Muscle layer of duodenum (tissue), 2 donors: Measurements from ENCODE around the gene MAGI1.

Experiments
- H3K27ac ChIP-seq: one replicate; pipeline ENCODE4 v1.7.0; 2013; ENCODE audit warnings: mild to moderate bottlenecking, low read length
- H3K27me3 ChIP-seq: one replicate; pipeline ENCODE4 v1.7.0; 2013; ENCODE audit warnings: low read depth, mild to moderate bottlenecking, control low read depth, low read length
- H3K36me3 ChIP-seq, 2 donors: one replicate each; pipeline ENCODE4 v1.7.0; 2013; ENCODE audit warnings: low read length in 2 of 2, control low read depth in 1 of 2, mild to moderate bottlenecking in 1 of 2; ENCODE audit not compliant: insufficient read depth in 2 of 2, control insufficient read depth in 1 of 2
- H3K4me1 ChIP-seq, 2 donors: one replicate each; pipeline ENCODE4 v1.7.0; 2013; ENCODE audit warnings: low read length in 2 of 2, mild to moderate bottlenecking in 2 of 2, control low read depth in 1 of 2, moderate library complexity in 1 of 2; ENCODE audit not compliant: insufficient read depth in 2 of 2, control insufficient read depth in 1 of 2
- H3K4me3 ChIP-seq, 2 donors: one replicate each; pipeline ENCODE4 v1.7.0; 2013; ENCODE audit warnings: low read length in 2 of 2, low read depth in 1 of 2, mild to moderate bottlenecking in 1 of 2
- H3K9me3 ChIP-seq, 2 donors: one replicate each; pipeline ENCODE4 v1.7.0; 2013; ENCODE audit warnings: low read length in 2 of 2, control low read depth in 1 of 2, mild to moderate bottlenecking in 1 of 2; ENCODE audit not compliant: control insufficient read depth in 1 of 2
- donor health status: healthy.

MAGI1 gene

GRCh38 chr3:65408531-65409175, 630.1 kb downstream of the MAGI1 start:
- Histone ChIP-seq H3K4me1 (peaks cover 0 to 7% of the 10 kb centered on the region in 2 donors), H3K27ac (no peak overlapping the region), H3K27me3 (no peaks in the 10 kb centered on the region), H3K9me3 (no peaks in the 10 kb centered on the region), H3K4me3 (no peak overlapping the region), H3K36me3 (no peaks in the 10 kb centered on the region)

DNA sequence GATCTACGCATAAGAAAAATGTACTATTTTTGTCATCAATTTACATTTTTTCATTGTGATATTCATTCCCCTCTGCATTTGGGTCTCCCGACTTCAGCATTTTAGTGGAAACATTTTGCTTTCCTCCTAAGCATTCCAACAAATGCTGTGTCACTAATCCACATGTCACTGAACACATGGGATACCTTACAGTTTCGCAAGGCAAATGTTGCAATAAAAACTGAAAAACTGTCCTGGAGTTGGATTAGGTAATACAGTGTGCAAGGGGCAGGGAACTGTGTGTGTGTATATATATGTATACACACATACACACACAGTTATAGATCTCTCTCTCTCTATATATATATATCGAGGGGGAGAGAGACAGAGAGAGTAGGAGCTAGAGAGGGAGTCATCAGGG, 632.2 kb downstream of the MAGI1 start:
- peaks cover 0 to 3% of the 10 kb centered on the region in 2 donors for H3K4me1 ChIP-seq
- no peak overlapping the region for H3K27ac ChIP-seq
- no peak overlapping the region for H3K4me3 ChIP-seq
- H3K36me3 ChIP-seq, result no peaks in the 10 kb centered on the region
- no peaks in the 10 kb centered on the region for H3K27me3 ChIP-seq
- no peaks in the 10 kb centered on the region for H3K9me3 ChIP-seq

DNA sequence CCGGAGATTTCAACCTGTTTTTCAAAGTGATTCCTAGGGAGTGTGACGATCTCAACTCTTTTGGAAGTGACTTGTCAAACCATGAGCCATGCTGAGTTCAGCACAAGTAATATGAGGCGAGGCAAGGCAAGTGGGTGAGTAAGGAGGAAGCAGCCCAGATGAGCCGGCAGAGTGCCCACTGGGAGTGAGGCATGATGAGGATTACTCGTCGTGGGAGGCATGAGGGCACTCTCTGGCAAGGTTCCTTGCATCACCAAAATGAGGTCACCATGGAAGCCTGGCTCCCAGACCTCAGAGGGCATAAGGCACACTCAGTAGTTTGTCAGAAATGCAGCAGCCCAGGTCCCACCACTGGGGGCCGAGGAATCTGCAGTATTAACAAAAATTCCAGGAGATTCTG, 636.1 kb downstream of the MAGI1 start:
- H3K36me3 ChIP-seq, result no peaks in the 10 kb centered on the region
- no peaks in the 10 kb centered on the region for H3K27me3 ChIP-seq
- H3K4me1 ChIP-seq, result peaks cover 0 to 3% of the 10 kb centered on the region in 2 donors
- H3K9me3 ChIP-seq, result no peaks in the 10 kb centered on the region
- H3K27ac ChIP-seq, result no peak overlapping the region
- no peak overlapping the region for H3K4me3 ChIP-seq

DNA sequence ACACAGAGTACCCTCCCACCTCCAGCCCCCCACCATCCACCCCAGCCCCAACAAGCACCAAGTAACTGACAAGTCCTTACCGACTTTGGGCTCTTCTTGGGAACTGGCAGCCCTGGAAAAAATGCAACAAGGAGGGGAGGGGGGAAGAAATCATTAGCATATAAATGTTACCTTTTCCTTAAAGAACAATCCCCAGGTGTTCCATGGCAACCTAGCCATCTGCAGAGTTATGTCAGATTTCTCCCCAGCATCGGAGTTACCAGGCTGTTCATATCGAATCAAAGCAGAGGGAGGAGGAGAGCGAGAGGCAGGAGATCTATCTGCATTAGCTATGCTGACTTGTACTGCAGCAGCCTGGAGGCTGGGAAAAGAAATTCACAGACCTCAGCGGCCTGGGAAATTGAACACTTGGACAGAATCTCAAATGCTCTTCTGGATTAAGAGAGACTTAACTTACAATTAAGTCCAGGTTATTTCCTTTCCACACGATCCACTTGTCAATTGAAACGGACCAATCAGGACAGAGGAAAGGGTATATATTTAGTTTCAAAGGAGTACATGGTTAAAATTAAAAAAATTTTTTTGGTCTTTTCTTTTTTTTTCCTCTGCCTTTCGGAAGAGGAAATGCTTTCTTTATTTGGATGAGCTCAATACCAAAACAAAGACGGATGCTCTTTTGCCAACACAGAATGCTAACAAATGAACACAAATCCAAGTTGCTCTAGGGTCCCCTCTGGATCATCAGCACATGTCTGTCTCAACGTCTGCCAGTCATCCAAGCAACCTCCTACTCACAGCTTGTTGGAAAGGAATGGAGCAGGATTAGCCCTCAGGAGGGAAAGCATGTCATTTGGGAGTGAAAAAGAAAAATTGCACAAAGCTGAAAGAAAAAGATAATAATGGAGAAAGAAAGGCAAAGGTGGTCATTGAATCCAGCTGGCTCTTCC, 637.1 kb downstream of the MAGI1 start:
- Histone ChIP-seq H3K27me3 (no peaks in the 10 kb centered on the region), H3K4me3 (no peak overlapping the region), H3K4me1 (peaks cover 0 to 3% of the 10 kb centered on the region in 2 donors), H3K36me3 (no peaks in the 10 kb centered on the region), H3K27ac (no peak overlapping the region), H3K9me3 (no peaks in the 10 kb centered on the region)

GRCh38 chr3:65400899-65401298, 637.8 kb downstream of the MAGI1 start:
- peaks cover 0 to 3% of the 10 kb centered on the region in 2 donors for H3K4me1 ChIP-seq
- H3K9me3 ChIP-seq, result no peaks in the 10 kb centered on the region
- H3K27me3 ChIP-seq, result no peaks in the 10 kb centered on the region
- no peak overlapping the region for H3K4me3 ChIP-seq
- H3K27ac ChIP-seq, result no peak overlapping the region
- H3K36me3 ChIP-seq, result no peaks in the 10 kb centered on the region

DNA sequence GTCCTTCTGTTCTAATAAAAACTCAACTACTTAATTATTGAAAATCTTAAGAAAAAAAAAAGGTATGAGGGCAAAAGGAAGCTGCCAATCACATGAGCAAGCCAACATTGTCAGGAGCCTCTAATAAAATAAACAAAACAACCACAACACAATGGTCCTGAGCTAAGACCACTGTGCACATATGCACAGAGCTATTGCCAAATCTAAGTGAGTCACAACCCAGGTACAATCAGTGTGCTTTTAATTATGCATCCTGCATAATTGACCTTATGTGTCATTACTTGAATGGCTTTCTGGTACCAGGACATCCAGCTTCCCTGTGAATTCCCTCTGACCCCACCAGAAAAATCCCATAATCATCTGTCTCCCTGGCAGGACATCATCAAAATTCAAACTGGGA, 639.8 kb downstream of the MAGI1 start:
- Histone ChIP-seq H3K36me3 (no peaks in the 10 kb centered on the region), H3K27ac (no peak overlapping the region), H3K27me3 (no peaks in the 10 kb centered on the region), H3K9me3 (no peaks in the 10 kb centered on the region), H3K4me1 (peaks cover 0 to 3% of the 10 kb centered on the region in 2 donors), H3K4me3 (no peak overlapping the region)

GRCh38 chr3:65396078-65396477, 642.6 kb downstream of the MAGI1 start:
- H3K4me1 ChIP-seq, result no peaks in the 10 kb centered on the region
- H3K27ac ChIP-seq, result no peak overlapping the region
- no peaks in the 10 kb centered on the region for H3K27me3 ChIP-seq
- no peaks in the 10 kb centered on the region for H3K36me3 ChIP-seq
- H3K9me3 ChIP-seq, result no peaks in the 10 kb centered on the region
- no peak overlapping the region for H3K4me3 ChIP-seq

DNA sequence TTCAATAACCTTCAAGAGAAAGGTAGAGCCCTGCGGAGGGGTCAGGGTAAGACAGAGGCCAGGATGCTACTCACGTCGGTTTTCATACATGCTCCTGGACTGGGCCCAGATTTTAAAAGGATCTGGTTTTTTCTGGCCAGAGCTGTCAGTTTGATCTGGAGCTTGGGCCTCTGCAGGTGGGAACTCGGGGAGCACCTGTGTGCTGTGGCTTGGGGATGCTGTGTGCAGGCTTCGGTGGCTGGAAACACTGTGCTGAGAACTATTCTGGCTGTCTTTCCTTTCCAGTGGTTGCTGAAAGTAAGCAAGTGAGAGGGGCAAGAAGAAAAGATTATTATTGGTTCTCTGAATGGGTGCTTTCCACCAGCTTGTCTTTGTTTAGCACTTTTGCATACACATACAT, 647.6 kb downstream of the MAGI1 start:
- Histone ChIP-seq H3K27me3 (no peaks in the 10 kb centered on the region), H3K27ac (no peak overlapping the region)

DNA sequence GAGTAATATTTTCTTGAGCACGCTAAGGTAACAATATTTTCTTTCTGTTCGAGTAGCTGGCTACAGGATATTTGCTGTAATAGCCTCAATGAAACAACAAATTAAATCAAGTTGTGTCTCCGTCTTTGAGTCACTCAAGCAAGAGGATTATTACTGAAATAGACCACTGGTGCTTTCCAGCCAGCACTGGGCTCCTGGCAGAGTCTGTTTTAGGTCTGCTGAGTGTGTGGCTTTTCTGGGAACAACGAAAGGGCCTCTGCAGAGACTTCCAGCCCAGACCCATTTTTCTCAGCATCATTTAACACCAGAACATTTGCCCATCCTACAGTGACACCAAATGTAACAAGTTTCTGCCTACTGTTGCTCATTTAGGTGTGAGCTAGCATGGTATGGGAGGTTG, 652.9 kb downstream of the MAGI1 start:
- H3K36me3 ChIP-seq, result peaks cover 6 to 30% of the 10 kb centered on the region in 2 donors
- no peaks in the 10 kb centered on the region for H3K4me1 ChIP-seq
- no peaks in the 10 kb centered on the region for H3K9me3 ChIP-seq
- no peak overlapping the region for H3K27ac ChIP-seq
- no peak overlapping the region for H3K4me3 ChIP-seq
- no peaks in the 10 kb centered on the region for H3K27me3 ChIP-seq

More for the DNA sequence above, 647.6 kb downstream of the MAGI1 start:
- Histone ChIP-seq H3K4me1 (no peaks in the 10 kb centered on the region), H3K9me3 (no peaks in the 10 kb centered on the region), H3K4me3 (no peak overlapping the region), H3K36me3 (peaks cover 9% of the 10 kb centered on the region in 2 donors)

GRCh38 chr3:65381496-65382010, 657.2 kb downstream of the MAGI1 start:
- Histone ChIP-seq H3K4me1 (no peaks in the 10 kb centered on the region), H3K4me3 (no peak overlapping the region), H3K27me3 (no peaks in the 10 kb centered on the region), H3K27ac (no peak overlapping the region), H3K36me3 (peaks cover 7 to 37% of the 10 kb centered on the region in 2 donors), H3K9me3 (no peaks in the 10 kb centered on the region)

DNA sequence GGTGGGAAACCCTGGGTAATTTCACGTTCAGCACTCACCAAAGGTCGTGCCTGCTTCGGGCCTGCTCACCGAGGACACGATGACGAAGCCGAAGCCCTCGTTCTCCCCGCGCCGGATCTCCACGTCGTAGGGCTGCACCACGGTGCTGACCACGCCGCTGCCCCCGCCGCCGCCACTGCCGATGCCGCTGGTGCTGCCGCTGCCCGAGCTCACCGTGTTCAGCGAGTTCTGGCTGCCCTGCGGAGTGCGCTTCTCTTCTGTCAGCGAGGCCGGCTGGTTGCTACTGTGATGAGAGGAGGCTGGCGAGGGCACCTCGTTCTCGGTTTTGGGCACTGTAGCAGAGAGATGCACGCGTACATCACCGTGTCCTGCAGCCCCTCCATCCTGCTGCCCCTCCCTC, 659.5 kb downstream of the MAGI1 start:
- H3K27ac ChIP-seq, result no peak overlapping the region
- H3K4me1 ChIP-seq, result no peaks in the 10 kb centered on the region
- no peaks in the 10 kb centered on the region for H3K27me3 ChIP-seq
- H3K9me3 ChIP-seq, result no peaks in the 10 kb centered on the region
- peaks cover 7 to 37% of the 10 kb centered on the region in 2 donors for H3K36me3 ChIP-seq
- H3K4me3 ChIP-seq, result no peak overlapping the region
